ENCODE data around the gene ACTL7B.
"Not testable (repeated sequence)": the region's sequence is repeated elsewhere in the genome, so short reads cannot be mapped to it uniquely, and the experiment has no call there.

Gene ACTL7B

DNA sequence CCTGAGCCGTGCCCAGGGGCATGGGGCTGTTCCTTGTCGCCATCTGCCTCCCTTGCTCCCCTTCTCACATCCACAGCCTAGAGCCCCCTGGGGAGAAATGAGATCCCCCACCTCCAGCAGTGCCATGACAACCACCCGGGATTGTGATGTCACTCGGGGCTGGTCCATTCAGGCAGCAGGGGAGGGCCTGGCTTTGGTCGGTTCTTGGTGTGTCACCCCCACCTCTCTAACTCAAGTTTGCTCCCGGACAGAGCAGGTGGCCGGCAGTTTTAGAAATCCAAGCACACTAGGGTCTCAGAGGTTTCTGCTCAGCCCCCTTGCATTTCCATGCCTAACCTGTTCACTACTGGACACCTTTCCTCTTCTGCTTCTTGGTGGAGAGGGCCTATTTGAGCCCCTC is at the start of gene ACTL7B:
TSS of gene ACTL7B (minus strand) at position 99 of the 400 bp plus-strand sequence. CDS start at position 43, 56 bp downstream.
- no peak for DNase-seq

- DNase-seq: no peak
Measured at GRCh38 chr9:108905494-108905893, 49.7 kb upstream of the ACTL7B start.

GRCh38 chr9:108904161-108904560 is 48.4 kb upstream of the ACTL7B start:
- DNase-seq: no peak

DNA sequence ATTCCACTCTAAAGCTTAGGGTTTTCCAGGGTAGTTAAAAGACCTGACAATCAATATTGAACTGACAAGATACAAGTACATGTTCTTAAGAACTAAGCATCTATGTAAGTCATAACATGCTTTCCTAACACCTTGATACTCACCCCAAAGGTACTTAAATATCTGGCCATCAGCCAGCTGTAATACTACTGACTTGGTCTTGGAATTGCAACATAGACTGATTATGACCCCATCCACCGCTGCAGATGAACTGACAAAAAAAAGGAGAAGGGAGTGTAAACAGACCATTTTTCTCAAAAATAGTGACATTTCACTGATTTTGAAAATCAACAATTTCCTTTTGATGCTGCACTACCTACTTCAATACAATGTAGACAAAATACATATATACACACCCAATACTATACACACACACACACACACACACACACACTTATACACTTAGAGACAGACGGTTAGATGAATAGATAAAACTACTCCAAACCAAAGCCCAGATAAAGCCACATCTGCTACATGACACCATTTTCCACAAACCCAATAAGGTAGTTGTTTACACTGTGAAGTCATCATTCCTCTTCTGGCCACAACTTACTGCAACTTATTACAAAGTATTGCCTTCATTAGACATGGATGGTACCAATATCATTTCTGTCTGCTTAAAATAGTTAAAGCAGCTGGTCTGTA is 47.8 kb upstream of the ACTL7B start:
- DNase-seq: no peak

GRCh38 chr9:108900176-108900575 is 44.4 kb upstream of the ACTL7B start:
- DNase-seq: no peak

- DNase-seq: not testable (repeated sequence)
Measured at GRCh38 chr9:108899023-108899695, 43.4 kb upstream of the ACTL7B start.

DNA sequence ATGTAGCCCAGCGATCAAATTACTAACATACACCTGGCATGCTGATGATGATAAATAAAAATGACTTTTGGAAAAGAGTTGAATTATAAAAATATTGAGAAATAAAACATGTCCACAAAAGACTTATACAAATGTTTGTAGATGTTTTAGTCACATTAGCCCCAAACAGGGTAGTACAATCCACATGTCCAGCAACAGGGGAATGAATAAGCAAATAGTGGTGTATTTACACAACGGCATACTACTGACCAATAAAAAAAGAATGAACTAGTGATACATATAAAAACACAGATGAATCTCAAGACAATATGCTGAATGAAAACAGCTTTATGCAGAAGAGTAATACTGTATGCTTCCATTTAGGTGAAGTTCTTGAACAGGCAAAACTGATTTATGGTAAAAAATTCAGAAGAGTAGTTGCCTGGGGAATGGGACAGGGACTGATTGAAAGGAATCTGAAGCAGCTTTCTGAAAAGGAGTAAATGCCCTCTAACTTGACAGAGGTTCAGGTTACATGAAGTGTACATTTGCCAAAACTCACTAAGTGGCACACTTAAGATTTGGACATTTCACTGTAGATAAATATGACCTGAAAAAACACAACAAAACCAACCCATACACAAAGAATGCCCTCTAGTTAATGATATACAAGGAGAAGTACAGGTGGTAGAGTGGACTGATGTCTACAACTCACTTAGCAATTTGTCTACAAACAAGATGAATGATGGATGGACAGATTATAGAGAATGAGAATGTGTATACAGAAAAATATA is 41.7 kb upstream of the ACTL7B start:
- no peak for DNase-seq

- DNase-seq: no peak
Measured at GRCh38 chr9:108894225-108894997, 38.6 kb upstream of the ACTL7B start.

GRCh38 chr9:108889649-108890067 is 33.9 kb upstream of the ACTL7B start:
- no peak for DNase-seq

- not testable (repeated sequence) for DNase-seq
Measured at GRCh38 chr9:108886594-108887271, 30.9 kb upstream of the ACTL7B start.

DNA sequence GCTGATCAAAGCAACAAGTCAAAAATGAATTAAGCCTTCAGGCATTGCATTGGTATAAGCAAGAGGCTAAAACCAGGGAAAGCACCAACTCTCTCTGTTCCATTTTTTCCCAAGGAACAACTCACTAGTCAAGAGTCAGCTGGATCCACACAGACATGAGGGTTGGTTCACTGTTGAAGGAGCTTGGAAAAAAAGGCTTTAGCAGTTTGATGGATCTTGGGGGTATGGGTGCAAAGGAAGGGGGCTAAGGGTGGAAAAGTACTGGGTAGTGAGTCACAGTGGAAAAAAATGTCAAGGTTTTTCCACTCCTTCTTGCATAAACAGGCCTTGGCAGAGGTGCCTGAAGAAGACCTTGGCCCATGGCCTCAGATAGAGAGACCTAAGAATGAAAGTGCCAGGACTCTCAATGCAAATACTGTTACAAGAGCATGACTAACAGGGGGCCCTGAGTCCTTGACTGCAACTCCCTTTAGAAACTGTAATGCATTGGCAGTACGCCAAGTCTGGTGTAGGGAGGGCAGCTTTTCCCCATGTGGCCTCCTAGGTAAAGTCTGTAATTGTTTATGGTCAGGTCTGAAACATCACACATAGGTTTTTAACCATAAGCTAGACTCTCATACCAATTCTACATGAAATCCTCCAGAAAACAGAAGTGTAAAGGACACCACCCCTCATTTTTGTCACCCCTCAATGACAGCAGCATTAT is 30.0 kb upstream of the ACTL7B start:
- DNase-seq: peak; percentile 56 to 58

DNA sequence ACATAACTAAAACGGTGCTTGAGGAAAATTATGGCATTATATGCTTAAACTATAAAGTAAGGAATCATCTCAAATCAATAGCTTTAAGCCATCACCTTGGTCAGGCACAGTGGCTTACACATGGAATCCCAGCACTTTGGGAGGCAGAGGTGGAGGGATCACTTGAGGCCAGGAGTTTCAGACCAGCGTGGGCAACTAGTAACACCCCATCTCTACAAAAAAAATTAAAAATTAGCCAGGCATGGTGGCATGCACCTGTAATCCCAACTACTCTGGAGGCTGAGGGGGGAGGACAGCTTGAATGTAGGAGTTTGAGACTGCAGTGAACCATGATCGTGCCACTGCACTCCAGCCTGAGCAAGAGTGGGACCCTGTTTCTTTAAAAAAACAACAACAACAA is 28.9 kb upstream of the ACTL7B start:
- no peak for DNase-seq

DNA sequence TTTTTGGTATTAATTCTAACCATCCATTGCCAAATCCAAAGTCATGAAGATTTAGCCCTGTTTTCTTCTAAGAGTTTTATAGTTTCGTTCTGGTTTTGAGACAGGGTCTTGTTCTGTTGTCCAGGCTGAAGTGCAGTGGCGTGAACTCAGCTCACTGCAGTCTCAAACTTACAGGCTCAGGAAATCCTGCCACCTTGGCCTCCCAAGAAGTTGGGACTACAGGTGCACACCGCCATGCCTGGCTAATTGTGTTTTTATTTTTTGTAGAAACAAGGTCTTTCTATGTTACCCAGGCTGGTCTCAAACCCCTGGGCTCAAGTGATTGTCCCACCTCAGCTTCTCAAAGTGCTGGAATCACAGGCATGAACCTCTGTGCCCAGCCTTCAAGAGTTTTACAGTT is 27.3 kb upstream of the ACTL7B start:
- no peak for DNase-seq

DNA sequence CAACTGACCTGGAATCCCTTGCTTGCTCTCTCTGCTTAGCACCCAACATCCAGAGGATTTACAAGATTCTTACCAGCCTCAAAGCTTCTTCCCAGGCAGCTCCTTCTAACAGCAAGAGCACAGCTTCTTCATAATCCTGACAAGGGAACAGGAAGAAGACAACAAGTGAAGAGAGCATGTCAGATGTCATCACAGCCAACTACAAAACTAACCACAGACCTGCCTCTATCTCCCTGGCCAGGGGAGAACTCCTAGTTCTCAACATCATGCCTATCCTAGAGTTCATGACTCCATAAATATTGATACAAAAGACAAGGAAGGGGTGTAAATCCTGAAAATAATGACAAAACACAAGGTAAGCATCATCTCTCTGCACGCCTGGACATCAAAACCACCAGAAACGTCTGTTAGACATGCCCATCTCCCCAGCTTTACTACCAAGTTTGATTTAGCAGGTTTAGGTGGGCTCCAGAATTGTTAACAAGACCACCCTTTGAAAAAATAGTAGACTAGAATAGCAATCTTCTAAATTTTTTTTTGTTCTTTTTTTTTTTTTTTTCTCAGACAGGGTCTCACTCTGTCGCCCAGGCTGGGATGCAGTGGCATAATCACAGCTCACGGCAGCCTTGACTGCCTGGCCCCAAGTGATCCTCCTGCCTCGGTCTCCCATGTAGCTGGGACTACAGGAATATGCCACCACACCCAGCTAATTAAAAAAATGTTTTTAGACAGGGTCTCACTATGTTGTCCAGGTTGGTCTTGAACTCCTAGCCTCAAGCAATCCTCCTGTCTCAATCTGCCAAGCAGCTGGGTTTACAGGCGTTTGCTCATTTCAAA is 26.5 kb upstream of the ACTL7B start:
- DNase-seq: no peak

DNA sequence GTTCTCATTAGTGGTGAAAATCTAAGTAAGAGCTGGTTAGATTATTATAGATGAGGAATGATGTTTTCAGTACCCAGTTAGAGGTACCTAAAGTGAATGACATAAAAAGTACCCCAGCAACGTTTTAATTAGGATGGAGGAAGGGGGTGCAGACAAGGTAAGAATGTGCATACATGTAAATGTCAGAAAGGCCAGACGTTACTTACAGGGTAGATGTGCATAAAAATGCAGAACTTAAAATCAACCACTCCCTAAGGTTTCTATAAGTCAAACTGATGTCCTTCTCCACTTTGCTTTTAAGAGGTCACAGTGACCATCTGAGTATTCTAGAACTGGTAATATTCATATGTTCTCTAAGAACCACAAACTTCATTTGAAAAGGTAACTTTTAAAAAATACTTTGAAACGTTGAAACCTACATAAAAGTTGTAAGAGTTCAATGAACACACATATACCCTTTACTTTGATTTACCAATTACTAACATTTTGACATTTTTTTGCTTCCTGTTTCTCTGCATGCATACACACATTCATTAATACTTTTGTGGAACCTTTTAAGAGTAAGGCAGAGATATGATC is 25.0 kb upstream of the ACTL7B start:
- no peak for DNase-seq

GRCh38 chr9:108877524-108877923 is 21.7 kb upstream of the ACTL7B start:
- DNase-seq: no peak

- DNase-seq: no peak
Measured at GRCh38 chr9:108876425-108876824, 20.6 kb upstream of the ACTL7B start.

- DNase-seq: no peak
Measured at GRCh38 chr9:108874058-108874788, 18.4 kb upstream of the ACTL7B start.

- DNase-seq: no peak
Measured at GRCh38 chr9:108869092-108869725, 13.4 kb upstream of the ACTL7B start.
